Parietal lobe (tissue), 2 donors: Measurements from ENCODE around the gene ZNF772. TPM values are rescaled to one million over a fixed set of nuclear protein-coding genes. Genes with fewer than 3 reads are reported as not detected.

Experiments used
- small RNA-seq: library from RNA; depleted of rRNA; stranded (forward); fragments of <200 nt; gene quantifications from one replicate; pipeline ENCODE3, GENCODE V24; 2014; ENCODE audit warnings: low replicate concordance
- total RNA-seq: library from RNA; depleted of rRNA; stranded (reverse); fragments of >200 nt; gene quantifications from one replicate; pipeline ENCODE4 v1.2.3, GENCODE V29; 2014

ZNF772 gene
- 77.3 TPM for total RNA-seq

GRCh38 chr19:57477191-57478008, at the start of gene ZNF772:
Gene ZNF772, minus strand, starts transcription at chr19:57477566. Its CDS starts 257 bp downstream, at chr19:57477309.

GRCh38 chr19:57499680-57500395, 22.5 kb upstream of the ZNF772 start, which contains the start of gene ZNF773:
Gene ZNF773, plus strand, starts transcription at chr19:57499938. Its CDS starts 143 bp downstream, at chr19:57500081.

GRCh38 chr19:57487477-57488298, 10.3 kb upstream of the ZNF772 start, which contains the start of gene ZNF419:
Gene ZNF419, plus strand, starts transcription at chr19:57487750. Its CDS starts 201 bp downstream, at chr19:57487951.

GRCh38 chr19:57435062-57435978, 42.0 kb downstream of the ZNF772 start, which contains the start of gene ZNF749:
Gene ZNF749, plus strand, starts transcription at chr19:57435325. Its CDS starts 254 bp downstream, at chr19:57435579.

Small RNA genes within 50 kb of the gene (small RNA-seq; reads per million reads assigned to genes)
- gene VN1R107P, result not detected

Other genes starting within 250 kb of the ZNF772 start
- not detected for gene AURKC, start 246.5 kb downstream of the ZNF772 start, total RNA-seq
- 44.4 TPM for gene ZNF805, start 236.9 kb downstream of the ZNF772 start, total RNA-seq
- gene ZNF460, start 197.1 kb downstream of the ZNF772 start, total RNA-seq, result 290 TPM
- gene ZNF543, start 157.1 kb downstream of the ZNF772 start, total RNA-seq, result 43.2 TPM
- 22.8 TPM for gene ZNF304, start 126.3 kb downstream of the ZNF772 start, total RNA-seq
- 24.1 TPM for gene TRAPPC2B, start 114.0 kb downstream of the ZNF772 start, total RNA-seq
- 16.0 TPM for gene ZNF547, start 114.0 kb downstream of the ZNF772 start, total RNA-seq
- 68.2 TPM for gene ZNF548, start 87.7 kb downstream of the ZNF772 start, total RNA-seq
- gene ZNF17, start 66.4 kb downstream of the ZNF772 start, total RNA-seq, result 57.9 TPM
- gene ZNF749, start 42.2 kb downstream of the ZNF772 start, total RNA-seq, result 49.8 TPM
- 11.0 TPM for gene VN1R1, start 20.4 kb downstream of the ZNF772 start, total RNA-seq
- gene ZNF419, start 10.2 kb upstream of the ZNF772 start, total RNA-seq, result 29.7 TPM
- 35.4 TPM for gene ZNF773, start 22.4 kb upstream of the ZNF772 start, total RNA-seq
- 41.9 TPM for gene ZNF549, start 49.8 kb upstream of the ZNF772 start, total RNA-seq
- gene ZNF550, start 82.3 kb upstream of the ZNF772 start, total RNA-seq, result 21.3 TPM
- 15.0 TPM for gene ZNF416, start 101.3 kb upstream of the ZNF772 start, total RNA-seq
- 30.4 TPM for gene ZIK1, start 106.6 kb upstream of the ZNF772 start, total RNA-seq
- 5.6 TPM for gene ZNF530, start 122.3 kb upstream of the ZNF772 start, total RNA-seq
- 50.1 TPM for gene ZNF134, start 136.7 kb upstream of the ZNF772 start, total RNA-seq
- 51.3 TPM for gene ZNF211, start 155.6 kb upstream of the ZNF772 start, total RNA-seq
- not detected for gene ZSCAN4, start 191.4 kb upstream of the ZNF772 start, total RNA-seq
- 26.3 TPM for gene ZNF551, start 204.4 kb upstream of the ZNF772 start, total RNA-seq
- 81.7 TPM for gene ZNF154, start 231.6 kb upstream of the ZNF772 start, total RNA-seq